ENCODE measurements around the gene DCDC1.

DNA sequence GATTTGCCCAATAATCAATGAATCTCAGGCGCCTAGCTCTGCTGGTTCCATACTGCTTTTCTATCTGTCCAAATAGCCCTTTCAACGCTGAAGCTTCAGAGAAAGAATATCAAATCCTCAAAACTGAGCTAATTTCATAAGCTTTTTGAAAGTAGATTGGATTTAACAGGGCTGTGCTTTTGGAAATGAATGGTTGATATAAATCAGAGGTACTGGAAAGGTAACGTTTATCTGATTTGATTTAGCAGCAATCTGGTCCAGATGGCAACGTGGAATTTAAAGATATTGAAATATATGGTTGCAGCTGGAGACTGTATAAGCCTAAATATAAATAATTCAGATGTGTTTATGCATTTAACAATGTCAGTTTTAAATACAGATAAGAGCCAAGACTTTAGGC, 553.9 kb downstream of the DCDC1 start:
- TF ChIP-seq, protein P1, sequence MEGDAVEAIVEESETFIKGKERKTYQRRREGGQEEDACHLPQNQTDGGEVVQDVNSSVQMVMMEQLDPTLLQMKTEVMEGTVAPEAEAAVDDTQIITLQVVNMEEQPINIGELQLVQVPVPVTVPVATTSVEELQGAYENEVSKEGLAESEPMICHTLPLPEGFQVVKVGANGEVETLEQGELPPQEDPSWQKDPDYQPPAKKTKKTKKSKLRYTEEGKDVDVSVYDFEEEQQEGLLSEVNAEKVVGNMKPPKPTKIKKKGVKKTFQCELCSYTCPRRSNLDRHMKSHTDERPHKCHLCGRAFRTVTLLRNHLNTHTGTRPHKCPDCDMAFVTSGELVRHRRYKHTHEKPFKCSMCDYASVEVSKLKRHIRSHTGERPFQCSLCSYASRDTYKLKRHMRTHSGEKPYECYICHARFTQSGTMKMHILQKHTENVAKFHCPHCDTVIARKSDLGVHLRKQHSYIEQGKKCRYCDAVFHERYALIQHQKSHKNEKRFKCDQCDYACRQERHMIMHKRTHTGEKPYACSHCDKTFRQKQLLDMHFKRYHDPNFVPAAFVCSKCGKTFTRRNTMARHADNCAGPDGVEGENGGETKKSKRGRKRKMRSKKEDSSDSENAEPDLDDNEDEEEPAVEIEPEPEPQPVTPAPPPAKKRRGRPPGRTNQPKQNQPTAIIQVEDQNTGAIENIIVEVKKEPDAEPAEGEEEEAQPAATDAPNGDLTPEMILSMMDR (IDR thresholded peaks at IDR 0.05) = no peak
- TF ChIP-seq BHLHE40 (IDR thresholded peaks at IDR 0.05; ENCODE audit: low read depth, low read length) (no peak), RAD21 (conservative IDR thresholded peaks at IDR 0.05 in 1 of 2, IDR thresholded peaks at IDR 0.05 in 1 of 2) (no peak), NR3C1 (IDR thresholded peaks at IDR 0.05) (no peak)

Measured in A549 (cell line).